ENCODE data around the gene ADIPOQ. TPM values are rescaled to one million over a fixed set of nuclear protein-coding genes. Genes with fewer than 3 reads are reported as not detected.

Gene ADIPOQ
- total and polyA plus RNA-seq, 2 of the 4 experiments (the other 2 are of a cell fraction): not detected

DNA sequence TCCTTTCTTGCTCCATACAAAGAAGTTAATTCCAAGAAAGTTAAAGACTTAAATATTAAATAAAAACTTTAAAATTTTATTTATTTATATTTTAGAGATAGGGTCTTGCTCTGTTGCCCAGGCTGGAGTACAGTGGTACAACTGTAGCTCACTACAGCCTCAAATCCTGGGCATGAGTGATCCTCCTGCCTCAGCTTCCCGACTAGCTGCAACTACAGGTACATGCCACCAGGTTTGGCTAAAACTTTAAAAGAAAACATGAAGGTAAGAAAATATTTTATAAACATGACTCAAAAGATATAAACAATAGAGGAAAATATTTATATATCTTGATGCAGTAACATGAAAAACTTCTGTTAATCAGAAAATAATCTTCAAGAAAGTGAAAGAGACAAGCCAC lies 33.2 kb downstream of the ADIPOQ start:
- no peak overlapping the region for H3K27ac ChIP-seq (ENCODE audit: insufficient read depth, low read length)
- no peaks in the 10 kb centered on the region; the same call in 1 of the 2 replicates for H3K27me3 ChIP-seq (ENCODE audit: control insufficient read depth, insufficient read depth, low read length)
- no peak overlapping the region for H3K14ac ChIP-seq (replicated peaks; ENCODE audit: low read depth, low read length)
- ChIA-PET POLR2A (ENCODE audit: unreplicated experiment) (no interaction called here), CTCF (no interaction called here)
- H3K4me1 ChIP-seq (ENCODE audit: control insufficient read depth, insufficient read depth, low read length): no peaks in the 10 kb centered on the region
- TF ChIP-seq, protein P1, sequence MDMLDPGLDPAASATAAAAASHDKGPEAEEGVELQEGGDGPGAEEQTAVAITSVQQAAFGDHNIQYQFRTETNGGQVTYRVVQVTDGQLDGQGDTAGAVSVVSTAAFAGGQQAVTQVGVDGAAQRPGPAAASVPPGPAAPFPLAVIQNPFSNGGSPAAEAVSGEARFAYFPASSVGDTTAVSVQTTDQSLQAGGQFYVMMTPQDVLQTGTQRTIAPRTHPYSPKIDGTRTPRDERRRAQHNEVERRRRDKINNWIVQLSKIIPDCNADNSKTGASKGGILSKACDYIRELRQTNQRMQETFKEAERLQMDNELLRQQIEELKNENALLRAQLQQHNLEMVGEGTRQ (IDR thresholded peaks at IDR 0.05; ENCODE audit: low read depth, low read length): no peak
- H3K9ac ChIP-seq (ENCODE audit: low read depth, low read length): no peak overlapping the region
- no peaks in the 10 kb centered on the region for H3K9me3 ChIP-seq (ENCODE audit: control insufficient read depth, insufficient read depth, low read length)
- no peaks in the 10 kb centered on the region for H4K20me1 ChIP-seq (ENCODE audit: insufficient read depth, low read length)
- H2AFZ ChIP-seq (replicated peaks; ENCODE audit: low read length, poor library complexity): no peak overlapping the region
- dilution Hi-C loops (cut with HindIII; ENCODE audit: low sequenced_read_pairs, unreplicated experiment): no loop called here
- no peak overlapping the region for H2BK5ac ChIP-seq (ENCODE audit: low read depth, low read length, poor library complexity, severe bottlenecking)
- no peak overlapping the region for H3K18ac ChIP-seq (ENCODE audit: low read depth, low read length)
- intact Hi-C loops (cut with micrococcal nuclease): no loop called here
- ATAC-seq (ENCODE audit: low read depth) (no peak), DNase-seq (no peak)
- no peaks in the 10 kb centered on the region for H3K79me1 ChIP-seq (ENCODE audit: low read depth in 1 of 2, low read length in 2 of 2)
- no peaks in the 10 kb centered on the region for H3K36me3 ChIP-seq (ENCODE audit: control insufficient read depth, insufficient read depth, low read length)
- H4K91ac ChIP-seq (ENCODE audit: insufficient read depth, low read depth, low read length): no peak overlapping the region
- H2BK15ac ChIP-seq (ENCODE audit: low read depth, low read length): no peak overlapping the region
- no peak overlapping the region for H2BK120ac ChIP-seq (ENCODE audit: low read depth, low read length)
- no peak overlapping the region for H3K23ac ChIP-seq (ENCODE audit: low read depth, low read length)
- H3K56ac ChIP-seq (ENCODE audit: extremely low read depth, insufficient read depth, low read length): no peak overlapping the region
- BruUV-seq (replicated peaks): no TSS peak
- H2AK9ac ChIP-seq (replicated peaks; ENCODE audit: low read depth, low read length, poor library complexity): no peak overlapping the region
- H2BK20ac ChIP-seq (ENCODE audit: low read depth, low read length): no peak overlapping the region
- H3K9me1 ChIP-seq (ENCODE audit: insufficient read depth, low read length): no peaks in the 10 kb centered on the region
- H4K8ac ChIP-seq (ENCODE audit: low read depth in 2 of 2, low read length in 2 of 2): no peak overlapping the region
- no peak overlapping the region for H2AK5ac ChIP-seq (ENCODE audit: low read depth, low read length)
- no peak overlapping the region for H3K4me3 ChIP-seq (ENCODE audit: insufficient read depth, low read depth, low read length)
- no peak overlapping the region for H3K4me2 ChIP-seq (ENCODE audit: low read depth, low read length)
- WGBS, 2 experiments (ENCODE audit: extremely low coverage in 2 of 2, insufficient read length in 1 of 2): no CpG with 5 or more reads among the region's 1 CpG
- H4K5ac ChIP-seq (ENCODE audit: low read depth, low read length): no peak overlapping the region
- in situ Hi-C loops (cut with MboI; ENCODE audit: low sequenced_read_pairs): no loop called here
- no peak overlapping the region for H3K4ac ChIP-seq (ENCODE audit: low read depth, low read length)
